ENCODE measurements around the gene MOAP1. TPM values are rescaled to one million over a fixed set of nuclear protein-coding genes. Genes with fewer than 3 reads are reported as not detected.
A peak's percentile ranks its signal among the peaks of the same experiment; 100 is the strongest.

MOAP1 gene
- polyA plus RNA-seq, 1 experiment, result 21.0 TPM

DNA sequence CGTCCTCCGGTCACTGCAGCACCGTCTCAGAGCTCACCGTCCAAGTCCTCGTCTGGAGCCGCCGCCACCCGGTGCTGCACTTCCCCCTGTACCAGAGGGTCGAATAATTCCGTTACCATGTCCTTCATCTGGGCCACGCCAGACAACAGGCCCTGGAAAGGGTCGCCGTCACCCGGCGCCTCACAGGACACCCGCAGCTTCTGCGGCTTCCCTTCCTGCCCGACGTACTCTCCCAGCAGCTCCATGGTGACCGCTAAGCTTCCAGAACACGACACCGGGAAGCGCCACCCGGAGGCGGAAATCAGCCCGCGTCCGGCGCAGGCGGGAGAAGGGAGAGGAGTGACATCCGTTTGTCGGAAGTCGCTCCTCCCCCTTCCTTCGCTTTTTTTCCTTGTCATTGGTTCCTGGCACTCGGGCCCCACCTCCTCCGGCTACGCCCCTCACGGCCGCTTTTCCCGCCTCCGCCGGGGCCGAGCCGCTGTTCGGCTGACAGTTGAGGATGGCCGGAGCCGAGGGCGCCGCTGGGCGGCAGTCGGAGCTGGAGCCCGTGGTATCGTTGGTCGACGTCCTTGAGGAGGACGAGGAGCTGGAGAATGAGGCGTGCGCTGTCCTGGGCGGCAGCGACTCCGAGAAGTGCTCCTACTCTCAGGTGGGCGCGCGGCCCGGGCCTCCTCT, 22.2 kb upstream of the MOAP1 start, which contains the start of the genes GON7 and UBR7:
GON7 (minus strand) TSS at position 273 of the 675 bp plus-strand sequence; CDS start at position 245, 28 bp downstream.
UBR7 (plus strand) TSS at position 464 of the 675 bp plus-strand sequence; CDS start at position 500, 36 bp downstream.
- Histone ChIP-seq H3K9me3 (ENCODE audit: control insufficient read depth, insufficient read depth, low read length) (peaks cover 2% of the 10 kb centered on the region; the same call in 1 of the 2 replicates), H3K27me3 (ENCODE audit: control insufficient read depth, insufficient read depth, low read length) (no peaks in the 10 kb centered on the region), H3K4me3 (ENCODE audit: low read depth, low read length) (peak within 1 kb of the TSS; percentile 88), H3K27ac (ENCODE audit: low read depth, low read length) (peak within 1 kb of the TSS; percentile 39)
- POLR2A ChIA-PET, result interaction anchor here (1.1 to 2.1 kb wide), 2 partner anchors 22 to 25 kb away, joined by 3 to 12 read pairs; partner anchors contain the start of genes LYSET and MOAP1
- CTCF ChIA-PET, result interaction anchor here (0.6 to 3.6 kb wide), 32 partner anchors 9 to 642 kb away, joined by 3 to 19 read pairs (median 6); partner anchors contain the start of genes LYSET and MOAP1
- DNase-seq (ENCODE audit: low read depth, low spot score), result peak; percentile 89
- TF ChIP-seq, protein P1, sequence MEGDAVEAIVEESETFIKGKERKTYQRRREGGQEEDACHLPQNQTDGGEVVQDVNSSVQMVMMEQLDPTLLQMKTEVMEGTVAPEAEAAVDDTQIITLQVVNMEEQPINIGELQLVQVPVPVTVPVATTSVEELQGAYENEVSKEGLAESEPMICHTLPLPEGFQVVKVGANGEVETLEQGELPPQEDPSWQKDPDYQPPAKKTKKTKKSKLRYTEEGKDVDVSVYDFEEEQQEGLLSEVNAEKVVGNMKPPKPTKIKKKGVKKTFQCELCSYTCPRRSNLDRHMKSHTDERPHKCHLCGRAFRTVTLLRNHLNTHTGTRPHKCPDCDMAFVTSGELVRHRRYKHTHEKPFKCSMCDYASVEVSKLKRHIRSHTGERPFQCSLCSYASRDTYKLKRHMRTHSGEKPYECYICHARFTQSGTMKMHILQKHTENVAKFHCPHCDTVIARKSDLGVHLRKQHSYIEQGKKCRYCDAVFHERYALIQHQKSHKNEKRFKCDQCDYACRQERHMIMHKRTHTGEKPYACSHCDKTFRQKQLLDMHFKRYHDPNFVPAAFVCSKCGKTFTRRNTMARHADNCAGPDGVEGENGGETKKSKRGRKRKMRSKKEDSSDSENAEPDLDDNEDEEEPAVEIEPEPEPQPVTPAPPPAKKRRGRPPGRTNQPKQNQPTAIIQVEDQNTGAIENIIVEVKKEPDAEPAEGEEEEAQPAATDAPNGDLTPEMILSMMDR (IDR thresholded peaks at IDR 0.05; ENCODE audit: low read depth, low read length), result peak; percentile 41

DNA sequence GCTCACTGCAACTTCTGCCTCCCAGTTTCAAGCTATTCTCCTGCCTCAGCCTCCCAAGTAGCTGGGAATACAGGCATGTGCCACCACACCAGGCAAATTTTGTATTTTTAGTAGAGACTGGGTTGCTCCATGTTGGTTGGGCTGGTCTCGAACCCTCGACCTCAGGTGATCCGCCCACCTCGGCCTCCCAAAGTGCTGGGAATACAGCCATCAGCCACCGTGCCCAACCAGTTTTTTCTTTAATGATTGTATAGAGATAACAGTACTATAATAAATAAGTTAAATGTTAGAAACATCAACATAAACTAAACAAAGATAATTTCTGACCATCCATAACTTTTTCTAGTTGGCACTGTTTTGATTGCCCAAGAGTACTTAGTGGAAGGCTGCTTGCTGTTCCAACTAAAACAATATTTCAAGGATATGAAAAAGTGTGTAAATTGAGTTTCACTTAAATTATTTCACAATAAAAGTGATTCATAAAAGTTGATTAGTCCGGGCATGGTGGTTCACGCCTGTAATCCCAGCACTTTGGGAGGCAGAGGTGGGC, 16.5 kb upstream of the MOAP1 start:
- TF ChIP-seq, protein P1 (IDR thresholded peaks at IDR 0.05; ENCODE audit: low read depth, low read length), result no peak
- DNase-seq (ENCODE audit: low read depth, low spot score), result no peak
- CTCF ChIA-PET, result no interaction called here
- Histone ChIP-seq H3K27me3 (ENCODE audit: control insufficient read depth, insufficient read depth, low read length) (no peaks in the 10 kb centered on the region), H3K27ac (ENCODE audit: low read depth, low read length) (no peak overlapping the region), H3K4me3 (ENCODE audit: low read depth, low read length) (no peak overlapping the region), H3K9me3 (ENCODE audit: control insufficient read depth, insufficient read depth, low read length) (no peaks in the 10 kb centered on the region)
- POLR2A ChIA-PET, result no interaction called here

DNA sequence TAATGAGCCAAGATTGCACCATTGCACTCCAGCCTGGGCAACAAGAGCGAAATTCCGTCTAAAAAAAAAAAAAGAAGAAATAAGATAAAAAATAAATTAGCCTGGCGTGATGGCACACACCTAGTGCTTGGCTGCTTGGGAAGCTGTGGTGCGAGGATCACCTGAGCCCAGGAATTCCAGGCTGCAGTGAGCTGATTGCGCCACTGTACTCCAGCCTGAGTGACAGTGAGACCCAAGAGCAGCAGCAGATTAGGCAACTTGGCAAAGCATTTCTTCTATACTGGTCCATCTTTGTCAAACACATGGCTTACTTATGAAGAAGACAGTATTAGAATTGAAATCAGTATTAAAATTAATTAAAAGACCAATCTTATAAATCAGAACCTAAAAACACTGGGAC, 15.9 kb upstream of the MOAP1 start:
- no peak overlapping the region for H3K27ac ChIP-seq (ENCODE audit: low read depth, low read length)
- DNase-seq (ENCODE audit: low read depth, low spot score), result no peak
- no peak overlapping the region for H3K4me3 ChIP-seq (ENCODE audit: low read depth, low read length)
- TF ChIP-seq, protein P1 (IDR thresholded peaks at IDR 0.05; ENCODE audit: low read depth, low read length), result no peak
- H3K9me3 ChIP-seq (ENCODE audit: control insufficient read depth, insufficient read depth, low read length), result no peaks in the 10 kb centered on the region
- no peaks in the 10 kb centered on the region for H3K27me3 ChIP-seq (ENCODE audit: control insufficient read depth, insufficient read depth, low read length)
- CTCF ChIA-PET, result no interaction called here
- POLR2A ChIA-PET, result no interaction called here

DNA sequence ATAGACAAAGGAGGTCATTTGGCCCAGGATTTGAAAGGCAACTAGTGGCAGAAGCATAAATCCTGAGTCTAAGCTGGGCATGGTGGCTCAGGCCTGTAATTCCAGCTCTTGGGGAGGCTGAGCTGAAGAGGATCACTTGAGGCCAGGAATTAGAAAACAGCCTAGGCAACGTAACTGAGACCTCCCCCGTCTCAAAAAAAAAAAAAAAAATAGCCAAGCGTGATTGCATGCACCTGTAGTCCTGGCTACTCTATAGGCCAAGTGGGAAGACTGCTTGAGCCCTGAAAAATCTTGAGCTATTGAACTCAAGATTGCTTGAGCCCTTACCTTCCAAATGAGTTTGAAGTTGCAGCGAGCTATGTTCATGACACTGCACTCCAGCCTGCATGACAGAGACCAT, 14.3 kb upstream of the MOAP1 start:
- DNase-seq (ENCODE audit: low read depth, low spot score), result no peak
- CTCF ChIA-PET, result no interaction called here
- POLR2A ChIA-PET, result no interaction called here
- Histone ChIP-seq H3K4me3 (ENCODE audit: low read depth, low read length) (no peak overlapping the region), H3K27ac (ENCODE audit: low read depth, low read length) (no peak overlapping the region), H3K9me3 (ENCODE audit: control insufficient read depth, insufficient read depth, low read length) (no peaks in the 10 kb centered on the region), H3K27me3 (ENCODE audit: control insufficient read depth, insufficient read depth, low read length) (no peaks in the 10 kb centered on the region)
- TF ChIP-seq, protein P1 (IDR thresholded peaks at IDR 0.05; ENCODE audit: low read depth, low read length), result no peak
